GM08714 (cell line): ENCODE results near the gene SETBP1.

ENCODE experiments used
- H3K4me3 ChIP-seq: fragments of 200-500 bp; sonication (Bioruptor generic); 2 replicates; pipeline ENCODE4 v1.5.1; 2014; ENCODE audit warnings: mild to moderate bottlenecking, low read length, inconsistent platforms
- ZNF274 ChIP-seq: IDR thresholded peaks from 2 replicates; pipeline ENCODE4 v1.6.1; 2012; ENCODE audit warnings: mild to moderate bottlenecking, low read depth, low read length

SETBP1 gene

DNA sequence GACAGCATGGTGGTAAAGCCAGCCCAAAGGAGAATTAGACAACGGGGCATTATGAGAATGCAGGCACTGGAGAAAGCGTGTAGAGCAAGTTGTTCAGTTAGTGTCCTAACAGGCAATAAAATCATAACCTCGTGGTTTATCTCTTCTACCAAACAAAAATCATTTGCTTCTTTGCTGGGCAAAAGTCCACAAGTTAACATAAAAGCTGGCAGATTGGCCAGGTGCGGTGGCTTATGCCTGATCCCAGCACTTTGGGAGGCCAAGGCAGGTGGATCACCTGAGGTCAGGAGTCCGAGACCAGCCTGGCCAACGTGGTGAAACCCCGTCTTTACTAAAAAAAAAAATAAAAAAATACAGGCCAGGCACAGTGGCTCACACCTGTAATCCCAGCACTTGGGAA is 364.1 kb downstream of the SETBP1 start:
- TF ChIP-seq ZNF274, result no peak
- H3K4me3 ChIP-seq, result no peak overlapping the region

DNA sequence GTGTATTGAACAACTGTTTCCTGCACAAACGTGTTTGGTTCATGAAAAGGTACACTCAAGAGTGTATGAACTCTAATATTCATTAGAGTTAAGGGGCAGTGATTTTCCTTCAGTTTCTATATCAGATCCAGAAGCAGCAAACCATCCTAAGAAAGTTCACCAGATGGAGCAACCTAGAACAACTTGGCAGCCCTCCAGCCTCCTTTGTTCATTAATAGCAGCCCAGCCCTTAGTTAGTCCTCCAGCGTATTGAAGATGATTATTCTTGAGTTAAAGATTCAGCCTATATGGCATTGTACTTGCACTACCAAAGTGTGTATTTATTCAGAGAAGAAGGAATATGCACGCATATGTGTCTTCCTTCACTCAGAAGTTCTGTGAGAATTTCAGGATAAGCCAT is 365.5 kb downstream of the SETBP1 start:
- TF ChIP-seq ZNF274, result no peak

DNA sequence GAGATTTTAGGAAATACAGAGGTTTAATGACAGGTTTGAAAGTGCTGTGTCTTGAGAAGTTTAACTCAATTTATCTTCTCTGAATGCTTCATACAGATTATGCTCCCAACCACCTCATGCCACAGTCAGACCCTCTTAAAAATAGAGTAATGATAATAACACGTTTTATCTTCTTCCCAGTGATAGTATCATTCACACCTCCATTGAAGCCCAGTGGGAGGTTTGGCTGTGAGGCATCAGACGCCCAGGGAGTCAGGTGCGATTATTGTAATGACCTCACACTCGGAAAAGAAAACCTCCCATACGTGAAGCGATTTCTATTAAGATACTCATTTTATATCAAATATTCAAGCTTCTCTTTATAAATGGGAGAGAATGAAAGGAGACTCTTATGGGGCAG is 366.3 kb downstream of the SETBP1 start:
- no peak overlapping the region for H3K4me3 ChIP-seq
- TF ChIP-seq ZNF274, result no peak

More for the DNA sequence above, 365.5 kb downstream of the SETBP1 start:
- H3K4me3 ChIP-seq, result no peak overlapping the region

DNA sequence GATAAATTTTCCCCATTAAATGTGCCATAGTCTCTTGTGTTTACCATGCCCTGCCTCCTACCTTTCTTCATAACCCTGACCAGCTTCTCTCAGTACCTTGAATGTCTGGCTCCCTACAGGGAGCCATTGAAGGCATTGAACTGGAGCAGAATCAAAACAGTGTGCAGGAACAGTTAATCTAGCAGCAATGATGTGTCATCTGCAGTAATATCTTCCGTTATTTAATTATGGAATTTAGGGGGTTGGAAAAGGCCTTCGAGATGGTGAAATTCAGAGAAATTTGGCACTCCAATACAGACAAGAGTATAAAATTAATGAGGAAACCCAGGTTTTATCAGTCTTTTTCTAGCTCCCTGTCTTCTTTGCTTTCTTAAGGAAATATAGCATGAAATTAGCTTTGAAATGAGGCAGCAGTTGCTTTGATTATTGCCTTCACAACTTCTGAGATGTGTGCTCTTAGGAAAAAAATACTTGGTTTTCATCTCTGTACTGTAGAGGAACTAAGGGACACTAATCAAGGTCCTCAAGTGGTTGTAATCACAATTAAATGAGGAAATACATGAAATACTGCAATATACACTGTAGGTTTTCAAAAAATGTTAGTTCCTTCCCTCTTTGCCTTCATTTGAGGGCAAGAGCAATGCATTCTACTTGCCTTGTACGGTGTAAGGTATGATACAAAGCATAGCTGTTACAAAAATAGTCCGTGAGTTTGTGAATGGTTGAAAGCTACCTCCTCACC is 369.1 kb downstream of the SETBP1 start:
- no peak overlapping the region for H3K4me3 ChIP-seq
- no peak for TF ChIP-seq ZNF274

DNA sequence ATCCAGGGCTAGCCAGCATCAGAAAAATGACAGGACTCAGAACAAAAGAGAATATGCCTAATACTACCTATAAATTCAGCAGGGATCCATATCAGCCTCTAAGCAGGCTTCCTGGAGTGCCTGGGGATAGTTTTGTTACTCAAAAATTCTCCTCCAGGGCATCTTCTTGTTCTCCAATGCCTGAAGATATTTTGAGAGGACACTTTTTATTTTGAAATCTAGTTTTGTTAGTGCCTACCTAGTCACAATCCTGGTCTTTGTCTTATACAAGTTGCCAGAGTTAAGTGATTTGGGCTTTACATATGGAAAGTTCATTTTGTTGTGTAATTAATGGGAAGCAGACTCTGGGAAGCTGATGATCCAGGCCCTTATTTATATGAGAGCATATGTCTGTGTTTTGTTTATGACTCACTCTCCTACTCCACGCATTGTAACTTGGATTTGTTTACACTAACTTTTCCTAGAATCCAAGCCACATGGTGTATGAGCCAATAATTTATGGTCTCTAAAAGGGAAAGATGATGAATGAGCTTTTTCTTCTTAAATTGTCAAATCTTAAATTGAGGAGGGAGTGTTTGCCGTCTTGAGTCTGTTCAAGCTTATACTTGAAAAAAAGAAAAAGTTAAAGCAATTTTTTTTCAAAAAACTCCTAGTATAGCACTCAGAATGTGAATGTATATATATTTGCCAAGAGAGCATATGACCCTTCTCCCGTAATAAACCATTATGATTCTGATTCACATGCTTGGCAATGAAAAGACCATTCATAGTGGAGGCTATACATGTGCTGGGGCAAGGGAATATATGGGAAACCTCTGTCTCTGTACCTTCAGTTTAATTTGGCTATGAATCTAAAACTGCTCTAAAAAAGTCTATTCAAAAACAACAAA is 370.3 kb downstream of the SETBP1 start:
- H3K4me3 ChIP-seq, result no peak overlapping the region
- TF ChIP-seq ZNF274, result no peak

DNA sequence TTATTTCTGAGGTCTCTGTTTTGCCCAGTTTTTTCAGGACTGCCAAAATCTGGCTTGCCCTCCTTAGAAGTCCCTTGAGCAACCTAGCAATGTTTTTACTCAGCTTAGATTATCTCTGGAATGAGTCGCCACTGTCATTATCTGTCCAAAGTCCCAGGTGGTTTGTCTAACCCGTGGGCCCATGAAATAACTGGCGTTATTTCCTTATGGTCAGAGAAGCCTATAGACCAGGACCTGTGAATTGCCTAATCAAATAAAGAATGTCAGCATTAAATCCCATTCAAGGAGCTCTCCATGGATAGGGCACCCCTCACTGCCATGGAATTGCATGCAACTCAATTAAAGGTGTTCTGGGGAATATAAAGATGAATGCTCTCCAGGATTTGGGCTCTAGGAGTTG is 373.9 kb downstream of the SETBP1 start:
- H3K4me3 ChIP-seq, result no peak overlapping the region
- no peak for TF ChIP-seq ZNF274

DNA sequence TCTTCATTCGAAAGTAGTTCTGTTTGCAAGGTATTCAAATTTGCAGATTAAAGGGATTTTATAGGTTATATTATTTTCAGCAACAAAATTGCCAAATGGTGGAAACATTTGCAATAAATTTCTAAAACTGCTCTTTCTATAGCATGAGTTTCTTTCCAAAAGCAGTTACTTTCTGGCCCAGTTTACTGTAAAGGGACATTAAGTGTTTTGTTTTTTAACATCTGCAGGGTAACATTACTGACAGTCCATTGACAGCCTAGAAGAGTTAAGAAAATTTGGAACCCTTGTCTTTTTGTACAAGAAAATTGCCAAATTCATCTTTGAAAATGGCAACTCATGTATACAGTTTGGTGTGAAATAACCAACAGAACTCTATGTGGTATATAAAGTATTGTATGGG is 375.1 kb downstream of the SETBP1 start:
- no peak for TF ChIP-seq ZNF274
- H3K4me3 ChIP-seq, result no peak overlapping the region

DNA sequence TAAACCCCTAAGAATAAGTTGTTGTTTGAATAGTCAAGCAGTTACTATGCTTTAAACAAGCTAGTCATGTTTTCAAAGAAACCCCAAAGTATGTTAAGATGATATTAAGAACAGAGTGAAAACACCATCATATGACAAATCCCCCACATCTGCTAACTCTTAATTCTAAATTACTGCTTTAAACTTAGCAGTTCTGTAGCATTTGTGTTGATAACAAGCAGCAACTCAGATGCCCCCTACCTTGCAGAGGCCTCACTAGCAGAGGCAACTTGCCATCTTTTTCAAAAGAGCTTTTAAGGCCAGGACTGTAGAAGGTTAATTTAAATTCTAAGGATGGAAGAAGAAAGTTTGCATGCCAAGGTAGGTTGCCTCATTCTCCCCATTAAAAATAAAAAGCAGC is 376.2 kb downstream of the SETBP1 start:
- H3K4me3 ChIP-seq, result no peak overlapping the region
- no peak for TF ChIP-seq ZNF274

DNA sequence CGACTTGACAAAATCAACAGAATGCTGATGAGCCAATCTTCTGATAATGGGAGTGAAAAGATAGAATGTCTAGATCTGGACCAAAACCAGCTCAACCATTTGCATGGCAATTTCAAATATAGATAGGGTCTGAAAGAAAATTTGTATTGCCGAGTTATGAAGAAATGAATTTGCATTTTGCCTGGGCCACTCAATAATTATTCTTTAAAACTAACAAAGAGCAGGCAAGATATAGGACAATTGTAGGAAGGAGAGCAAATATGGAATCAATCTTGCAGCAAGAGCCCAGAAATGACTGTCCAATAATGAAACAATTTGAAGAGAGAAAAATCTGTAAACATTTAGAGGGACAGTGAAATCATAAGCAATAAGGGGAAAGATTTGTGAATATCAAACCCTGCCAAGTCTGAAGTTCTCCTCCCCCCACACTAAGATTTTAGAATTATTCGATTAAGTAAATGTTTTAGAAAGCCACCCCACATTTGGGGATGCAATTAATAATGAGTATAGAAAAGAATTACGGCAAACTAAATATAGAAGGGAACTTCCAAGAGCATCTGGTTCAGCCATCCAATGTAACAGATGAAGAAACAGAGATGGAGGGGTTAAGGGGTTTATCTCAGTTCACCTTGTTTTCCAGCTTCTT is 377.4 kb downstream of the SETBP1 start:
- TF ChIP-seq ZNF274, result no peak
- no peak overlapping the region for H3K4me3 ChIP-seq

DNA sequence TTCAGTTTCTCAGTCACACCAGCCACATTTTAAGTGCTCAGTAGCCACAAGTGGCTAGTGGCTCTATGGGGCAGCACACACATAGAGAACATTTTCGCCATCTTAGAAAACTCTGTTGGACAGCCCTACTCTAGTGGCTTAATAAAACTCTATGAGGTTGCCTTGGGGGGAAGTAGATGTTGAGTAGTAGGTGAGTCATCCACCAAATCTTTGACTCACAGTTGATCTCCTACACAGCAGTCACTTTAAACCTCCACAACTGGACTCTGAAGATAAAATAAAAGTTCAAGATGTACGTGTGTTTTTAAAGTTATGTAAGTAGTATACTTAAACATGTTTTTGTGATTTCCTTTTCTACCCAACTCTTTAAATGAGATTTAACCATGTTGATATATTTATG is 379.0 kb downstream of the SETBP1 start:
- TF ChIP-seq ZNF274, result no peak

DNA sequence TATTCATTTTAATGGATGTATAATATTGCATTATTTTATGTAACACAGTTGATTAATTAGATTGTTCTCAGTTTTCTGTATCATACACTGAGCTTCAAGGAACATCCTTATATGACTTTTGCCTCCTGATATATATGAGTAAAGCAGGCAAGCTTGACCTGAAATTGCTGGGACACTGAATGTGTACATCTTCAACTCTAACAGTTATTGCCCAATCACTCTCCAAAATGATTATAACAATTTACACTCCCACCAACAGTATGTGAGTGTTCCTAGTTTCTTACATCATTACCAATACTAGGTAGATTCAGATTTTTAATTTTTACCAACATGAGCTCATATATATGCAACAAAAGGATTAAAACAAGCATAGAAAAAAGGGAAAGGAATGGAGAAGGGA is 379.4 kb downstream of the SETBP1 start:
- H3K4me3 ChIP-seq, result no peak overlapping the region
- TF ChIP-seq ZNF274, result no peak

More for the DNA sequence above, 379.0 kb downstream of the SETBP1 start:
- H3K4me3 ChIP-seq, result no peak overlapping the region

DNA sequence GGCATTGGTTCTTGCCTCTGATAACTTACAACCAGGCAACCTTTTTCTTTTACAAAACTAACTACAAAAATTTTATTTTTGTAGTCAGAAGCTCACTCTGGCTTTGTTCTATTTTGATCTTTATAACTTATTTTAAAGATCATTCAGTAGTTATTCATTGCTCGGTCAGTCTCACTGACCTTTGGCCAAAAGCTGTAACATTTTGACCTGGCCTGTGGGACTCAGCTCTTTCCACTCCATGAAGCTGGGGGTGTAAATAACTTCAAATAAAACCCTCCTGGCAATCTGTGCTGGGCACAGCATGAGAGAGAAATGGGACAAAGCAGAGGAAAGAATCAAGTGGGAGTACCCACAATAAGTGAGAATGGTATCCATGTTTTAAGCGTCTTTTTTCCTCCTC is 380.7 kb downstream of the SETBP1 start:
- TF ChIP-seq ZNF274, result no peak
- no peak overlapping the region for H3K4me3 ChIP-seq

DNA sequence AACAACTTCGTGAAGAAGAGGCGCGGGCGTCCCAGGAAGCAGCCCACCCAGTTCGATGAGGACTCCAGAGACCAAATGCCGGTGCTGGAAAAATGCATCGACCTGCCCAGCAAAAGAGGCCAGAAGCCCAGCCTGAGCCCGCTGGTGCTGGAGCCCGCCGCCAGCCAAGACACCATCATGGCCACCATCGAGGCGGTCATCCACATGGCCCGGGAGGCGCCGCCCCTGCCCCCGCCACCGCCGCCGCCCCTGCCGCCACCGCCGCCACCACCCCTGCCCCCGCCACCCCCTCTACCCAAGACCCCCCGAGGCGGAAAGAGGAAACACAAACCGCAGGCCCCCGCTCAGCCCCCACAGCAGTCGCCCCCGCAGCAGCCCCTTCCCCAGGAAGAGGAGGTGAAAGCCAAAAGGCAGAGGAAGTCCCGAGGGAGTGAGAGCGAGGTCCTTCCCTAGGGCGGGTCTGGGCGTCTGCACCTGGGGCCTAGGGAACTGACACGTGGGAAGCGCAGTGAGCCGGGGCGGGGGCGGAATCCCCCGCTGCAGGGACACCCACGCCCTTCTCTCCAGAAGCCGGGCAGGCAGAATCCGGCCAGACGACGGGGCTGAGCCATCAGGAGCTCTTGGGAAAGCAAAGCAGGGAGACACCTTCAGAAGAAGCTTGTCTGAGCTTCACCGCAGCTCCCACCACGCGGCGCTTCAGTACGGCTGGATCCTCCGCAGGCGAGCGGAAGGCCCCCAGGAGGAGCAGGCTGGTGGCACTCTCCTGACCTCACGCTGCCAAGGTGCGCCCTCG is 382.8 kb downstream of the SETBP1 start:
- H3K4me3 ChIP-seq, result no peak overlapping the region
- TF ChIP-seq ZNF274, result no peak

DNA sequence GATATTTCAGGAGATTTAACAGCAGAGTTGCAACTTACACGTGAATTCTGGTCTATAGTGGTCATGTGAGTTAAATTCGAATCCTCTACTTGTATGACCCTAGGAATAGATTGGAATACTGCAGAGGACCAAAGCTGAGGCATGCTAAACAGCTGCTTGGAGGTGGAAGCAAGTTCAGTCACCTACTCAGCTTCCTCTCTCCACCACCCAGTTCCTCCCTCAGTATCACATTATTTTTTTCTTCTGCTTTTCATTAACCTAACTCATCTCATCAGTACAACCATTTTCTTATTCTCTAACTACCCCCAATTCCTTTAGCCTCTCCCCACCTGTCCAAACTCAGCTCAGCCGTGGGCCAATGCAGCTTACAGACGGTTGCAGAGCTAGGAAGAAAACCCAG is 385.5 kb downstream of the SETBP1 start:
- TF ChIP-seq ZNF274, result no peak
- H3K4me3 ChIP-seq, result no peak overlapping the region
